Lung (tissue), 12 donors: ENCODE results near the gene UST. TPM values are rescaled to one million over a fixed set of nuclear protein-coding genes. Genes with fewer than 3 reads are reported as not detected.
A peak's percentile ranks its signal among the peaks of the same experiment; 100 is the strongest.

Experiments
- ATAC-seq: fragments of 200-7000 bp; cut with Tn5 transposase; one replicate; pipeline ENCODE4 v1.9.1; 2020; ENCODE audit warnings: moderate number of reproducible peaks; ENCODE audit not compliant: insufficient read depth, low FRiP score
- DNase-seq, 3 donors: peaks; one replicate each; pipeline ENCODE4 v3.0.0-alpha.2; 2013 to 2017
- H3K27ac ChIP-seq, 2 donors: one replicate each; pipeline ENCODE4 v1.5.1; 2013; ENCODE audit warnings: mild to moderate bottlenecking in 2 of 2, moderate library complexity in 2 of 2, control low read depth in 1 of 2, inconsistent platforms in 1 of 2, low read depth in 1 of 2, low read length in 1 of 2
- H3K27me3 ChIP-seq, 3 donors: one replicate each; pipeline ENCODE4 v1.5.1; 2013; ENCODE audit warnings: low read length in 2 of 3; ENCODE audit not compliant: control insufficient read depth in 3 of 3, insufficient read depth in 3 of 3
- H3K36me3 ChIP-seq, 4 donors: one replicate each; pipeline ENCODE4 v1.5.1; 2013; ENCODE audit warnings: low read length in 4 of 4, mild to moderate bottlenecking in 1 of 4, moderate library complexity in 1 of 4; ENCODE audit not compliant: control insufficient read depth in 4 of 4, insufficient read depth in 4 of 4
- H3K4me1 ChIP-seq, 5 donors: one replicate each; pipeline ENCODE4 v1.5.1; 2013; ENCODE audit warnings: low read length in 5 of 5, mild to moderate bottlenecking in 2 of 5, moderate library complexity in 1 of 5; ENCODE audit not compliant: control insufficient read depth in 5 of 5, insufficient read depth in 5 of 5
- H3K4me3 ChIP-seq: one replicate; pipeline ENCODE4 v1.5.1; 2013; ENCODE audit warnings: mild to moderate bottlenecking, control low read depth, moderate library complexity
- H3K9ac ChIP-seq, 2 donors: one replicate each; pipeline ENCODE4 v1.5.1; 2013; ENCODE audit warnings: low read length in 2 of 2, control low read depth in 1 of 2; ENCODE audit not compliant: insufficient read depth in 1 of 2
- H3K9me3 ChIP-seq, 4 donors: one replicate each; pipeline ENCODE4 v1.5.1; 2013; ENCODE audit warnings: low read length in 3 of 4, mild to moderate bottlenecking in 1 of 4, moderate library complexity in 1 of 4; ENCODE audit not compliant: control insufficient read depth in 4 of 4, insufficient read depth in 3 of 4
- CTCF ChIP-seq: IDR thresholded peaks from 2 replicates; pipeline ENCODE4 v1.5.1; 2012; ENCODE audit warnings: mild to moderate bottlenecking; ENCODE audit errors: control extremely low read depth, extremely low read depth
- WGBS, 2 donors: extraction: QIAGEN DNeasy Blood & Tissue Kit; methylation state at CpG; one replicate each; pipeline ENCODE4 v1.1.7; 2013; 5-methylcytosine and 5-hydroxymethylcytosine counted together
- polyA plus RNA-seq, 2 donors: library from polyadenylated mRNA; stranded (reverse); fragments of 200-250 nt; gene quantifications; one replicate each; pipeline ENCODE4 v1.2.1, GENCODE V29; 2013
- total RNA-seq, 2 donors: library from RNA; depleted of rRNA in 1 of 2; stranded (reverse); fragments of >200 nt in 1 of 2; gene quantifications; one replicate each; pipeline ENCODE4 v1.2.1, GENCODE V29; 2014 to 2021
- donor health status: control.
- donor health status: control.
- donor health status: Bipolar disorder and iron deficiency.
- donor health status: healthy.
- donor health status: DM: yes; HTN: yes; CAD: no.

The UST gene
- total and polyA plus RNA-seq, 4 donors = 4.5 to 24.0 (median 7.1) TPM

- Histone ChIP-seq H3K36me3 (no peaks in the 10 kb centered on the region), H3K27ac (no peak overlapping the region), H3K4me1 (peaks cover 0 to 14% (median 6%) of the 10 kb centered on the region in 5 donors), H3K4me3 (no peak overlapping the region), H3K9me3 (no peaks in the 10 kb centered on the region), H3K9ac (no peak overlapping the region), H3K27me3 (no peaks in the 10 kb centered on the region)
- no peak for TF ChIP-seq CTCF
- no peak for DNase-seq
- ATAC-seq = no peak
Measured at GRCh38 chr6:148892247-148892646, 145.4 kb downstream of the UST start.

GRCh38 chr6:148893073-148893472 lies 146.2 kb downstream of the UST start:
- TF ChIP-seq CTCF = no peak
- Histone ChIP-seq H3K4me1 (peaks cover 0 to 14% (median 2%) of the 10 kb centered on the region in 5 donors), H3K9ac (no peak overlapping the region), H3K4me3 (no peak overlapping the region), H3K27ac (no peak overlapping the region), H3K9me3 (no peaks in the 10 kb centered on the region), H3K36me3 (no peaks in the 10 kb centered on the region), H3K27me3 (no peaks in the 10 kb centered on the region)
- no peak for ATAC-seq
- WGBS, 2 donors = 70 to 75% methylated on average over 2 of the region's 2 CpGs
- DNase-seq = no peak

- TF ChIP-seq CTCF = no peak
- Histone ChIP-seq H3K4me3 (no peak overlapping the region), H3K27ac (no peak overlapping the region), H3K9me3 (no peaks in the 10 kb centered on the region), H3K9ac (no peak overlapping the region), H3K27me3 (no peaks in the 10 kb centered on the region), H3K36me3 (no peaks in the 10 kb centered on the region), H3K4me1 (peaks cover 0 to 14% (median 2%) of the 10 kb centered on the region in 5 donors)
- 61 to 72% methylated on average over 2 of the region's 2 CpGs for WGBS, 2 donors
- ATAC-seq (no peak), DNase-seq (no peak)
Measured at GRCh38 chr6:148893481-148893880, 146.7 kb downstream of the UST start.

GRCh38 chr6:148898376-148899014 lies 151.7 kb downstream of the UST start:
- no peaks in the 10 kb centered on the region for H3K27me3 ChIP-seq
- no peaks in the 10 kb centered on the region for H3K4me1 ChIP-seq
- no peaks in the 10 kb centered on the region for H3K9me3 ChIP-seq
- WGBS, 2 donors = 86 to 95% methylated on average over 4 of the region's 4 CpGs
- H3K27ac ChIP-seq = no peak overlapping the region
- no peak overlapping the region for H3K9ac ChIP-seq
- no peak for ATAC-seq
- TF ChIP-seq CTCF = no peak
- H3K4me3 ChIP-seq = no peak overlapping the region
- peak in 2 of 3 donors; percentile 45 to 64 for DNase-seq
- no peaks in the 10 kb centered on the region for H3K36me3 ChIP-seq
